H1 (cell line): ENCODE data around the gene CD84. TPM values are rescaled to one million over a fixed set of nuclear protein-coding genes. Genes with fewer than 3 reads are reported as not detected.

Experiments used
- CTCF ChIA-PET: fragments of 300-600 bp; sonication (Branson Sonifier 250); formaldehyde crosslinking; loops from one replicate; lab custom pipeline; 2021; ENCODE audit not compliant: partially characterized antibody; lab: Charles Lee
- POLR2A ChIA-PET: fragments of 300-600 bp; sonication (Branson Sonifier 250); formaldehyde crosslinking; loops from one replicate; lab custom pipeline; 2021; ENCODE audit warnings: inconsistent platforms; ENCODE audit not compliant: partially characterized antibody; lab: Charles Lee
- DNase-seq, 2 experiments: peaks; one replicate each; pipeline versions ENCODE4 v3.0.0 to v3.0.0-alpha.2; 2010 to 2022; ENCODE audit warnings: low spot score in 2 of 2, low read depth in 1 of 2, mixed read lengths in 1 of 2
- FAIRE-seq: peaks from 2 replicates; lab custom pipeline; 2011; peaks lifted over from hg19 to GRCh38; lab: Jason Lieb, UNC
- H2AFZ ChIP-seq: 2 replicates; pipeline ENCODE4 v1.8.1; 2012; ENCODE audit warnings: low read length, inconsistent platforms
- H2AK5ac ChIP-seq: 2 replicates; pipeline ENCODE4 v1.6.1; 2013; ENCODE audit warnings: low read depth, low read length
- H2BK120ac ChIP-seq: replicated peaks from 2 replicates; pipeline ENCODE3; 2013; ENCODE audit warnings: low read depth, low read length, inconsistent platforms
- H2BK12ac ChIP-seq: 2 replicates; pipeline ENCODE4 v1.6.1; 2013; ENCODE audit warnings: low read depth, low read length
- H2BK15ac ChIP-seq: 2 replicates; pipeline ENCODE4 v1.6.1; 2013; ENCODE audit warnings: low read length
- H2BK20ac ChIP-seq: 2 replicates; pipeline ENCODE4 v1.6.1; 2013; ENCODE audit warnings: low read length
- H2BK5ac ChIP-seq: 2 replicates; pipeline ENCODE4 v1.6.1; 2013; ENCODE audit warnings: low read depth, low read length
- H3K14ac ChIP-seq: 2 replicates; pipeline ENCODE4 v1.6.1; 2013; ENCODE audit warnings: inconsistent platforms; ENCODE audit not compliant: insufficient read length
- H3K18ac ChIP-seq: 2 replicates; pipeline ENCODE4 v1.6.1; 2013; ENCODE audit warnings: low read length; ENCODE audit errors: extremely low read depth
- H3K23ac ChIP-seq: 2 replicates; pipeline ENCODE4 v1.6.1; 2013; ENCODE audit warnings: inconsistent platforms; ENCODE audit not compliant: insufficient read length
- H3K23me2 ChIP-seq: 2 replicates; pipeline ENCODE4 v1.6.1; 2013; ENCODE audit warnings: low read depth, low read length
- H3K27ac ChIP-seq: 2 replicates; pipeline ENCODE4 v1.6.1; 2011; ENCODE audit warnings: low read depth, low read length, inconsistent platforms
- H3K27me3 ChIP-seq, 4 experiments: replicated peaks in 1 of 4; 1 replicate in 1 of 4; 2 replicates in 3 of 4; pipeline versions ENCODE4 v1.6.1 to v1.8.1; 2011 to 2013; ENCODE audit warnings: low read length in 3 of 4, mild to moderate bottlenecking in 3 of 4, inconsistent platforms in 2 of 4, mixed read lengths in 2 of 4, moderate library complexity in 1 of 4; ENCODE audit not compliant: control insufficient read depth in 3 of 4, insufficient read depth in 3 of 4; ENCODE audit errors: extremely low read depth in 1 of 4
- H3K36me3 ChIP-seq, 4 experiments: 2 replicates each; pipeline versions ENCODE4 v1.6.1 to v1.8.1; 2011 to 2013; ENCODE audit warnings: mild to moderate bottlenecking in 4 of 4, low read length in 3 of 4, moderate library complexity in 2 of 4, control low read depth in 1 of 4, inconsistent platforms in 1 of 4; ENCODE audit not compliant: insufficient read depth in 4 of 4, control insufficient read depth in 2 of 4
- H3K4ac ChIP-seq: replicated peaks from 2 replicates; pipeline ENCODE3; 2013; ENCODE audit warnings: low read length, low read depth, mixed read lengths, inconsistent platforms; ENCODE audit not compliant: insufficient read length
- H3K4me1 ChIP-seq, 4 experiments: replicated peaks in 1 of 4; 1 replicate in 1 of 4; 2 replicates in 3 of 4; pipeline versions ENCODE4 v1.6.1 to v1.8.1; 2011 to 2013; ENCODE audit warnings: low read length in 3 of 4, inconsistent platforms in 2 of 4, mixed read lengths in 1 of 4; ENCODE audit not compliant: insufficient read depth in 4 of 4, control insufficient read depth in 3 of 4
- H3K4me2 ChIP-seq, 2 experiments: 2 replicates each; pipeline versions ENCODE4 v1.6.1 to v1.8.1; 2011 to 2013; ENCODE audit warnings: low read depth in 2 of 2, low read length in 2 of 2, control low read depth in 1 of 2, inconsistent platforms in 1 of 2, mild to moderate bottlenecking in 1 of 2; ENCODE audit not compliant: insufficient read depth in 1 of 2
- H3K4me3 ChIP-seq, 4 experiments: fragments of 200-600, 300-600 bp in 1 of 4; sonication (generic), shearing (Covaris generic), sonication (Bioruptor Twin) in 1 of 4; 2 replicates each; pipeline versions ENCODE4 v1.5.1 to v1.8.1; 2011 to 2016; ENCODE audit warnings: low read length in 4 of 4, low read depth in 3 of 4, control low read depth in 2 of 4, inconsistent platforms in 2 of 4, mild to moderate bottlenecking in 2 of 4, mixed read lengths in 1 of 4, moderate library complexity in 1 of 4; ENCODE audit not compliant: insufficient read depth in 2 of 4; ENCODE audit errors: extremely low read depth in 1 of 4
- H3K56ac ChIP-seq: replicated peaks from 2 replicates; pipeline ENCODE3; 2013; ENCODE audit warnings: low read depth, mild to moderate bottlenecking, mixed read lengths, low read length, inconsistent platforms; ENCODE audit not compliant: insufficient read length
- H3K79me1 ChIP-seq: 2 replicates; pipeline ENCODE4 v1.6.1; 2013; ENCODE audit warnings: low read depth, low read length, control low read depth
- H3K79me2 ChIP-seq, 2 experiments: 2 replicates each; pipeline versions ENCODE4 v1.6.1 to v1.8.1; 2012 to 2013; ENCODE audit warnings: low read length in 2 of 2, mild to moderate bottlenecking in 2 of 2, inconsistent platforms in 1 of 2; ENCODE audit not compliant: insufficient read depth in 2 of 2, control insufficient read depth in 1 of 2
- H3K9ac ChIP-seq, 4 experiments: replicated peaks in 1 of 4; 1 replicate in 1 of 4; 2 replicates in 3 of 4; pipeline versions ENCODE4 v1.6.1 to v1.8.1; 2011 to 2013; ENCODE audit warnings: low read depth in 3 of 4, low read length in 3 of 4, control low read depth in 2 of 4, mild to moderate bottlenecking in 2 of 4, moderate library complexity in 2 of 4, inconsistent platforms in 1 of 4; ENCODE audit errors: extremely low read depth in 1 of 4
- H3K9me3 ChIP-seq, 2 experiments: 2 replicates each; pipeline versions ENCODE4 v1.6.1 to v1.8.1; 2012 to 2013; ENCODE audit warnings: mild to moderate bottlenecking in 2 of 2, moderate library complexity in 2 of 2, control low read depth in 1 of 2, inconsistent platforms in 1 of 2, low read depth in 1 of 2, low read length in 1 of 2, mixed read lengths in 1 of 2; ENCODE audit not compliant: insufficient read depth in 2 of 2
- H4K20me1 ChIP-seq, 2 experiments: replicated peaks in 1 of 2; 2 replicates each; pipeline versions ENCODE3 to v1.8.1; 2011 to 2013; ENCODE audit warnings: inconsistent platforms in 2 of 2, low read length in 2 of 2, mild to moderate bottlenecking in 1 of 2; ENCODE audit not compliant: insufficient read depth in 2 of 2, control insufficient read depth in 1 of 2
- H4K5ac ChIP-seq: 2 replicates; pipeline ENCODE4 v1.6.1; 2013; ENCODE audit warnings: low read length, low read depth, mixed read lengths, inconsistent platforms; ENCODE audit not compliant: insufficient read length
- H4K8ac ChIP-seq: 2 replicates; pipeline ENCODE4 v1.8.0; 2013; ENCODE audit warnings: mild to moderate bottlenecking, moderate library complexity, low read length, inconsistent platforms; ENCODE audit not compliant: insufficient read depth; ENCODE audit errors: extremely low read depth
- H4K91ac ChIP-seq: replicated peaks from 2 replicates; pipeline ENCODE3; 2013; ENCODE audit warnings: low read length, mixed read lengths, inconsistent platforms; ENCODE audit not compliant: insufficient read length
- ASH2L ChIP-seq: fragments of 200-600, 300-600 bp; sonication (generic); IDR thresholded peaks from one replicate; pipeline ENCODE4 v1.7.1; 2017; ENCODE audit warnings: low read length
- BRCA1 ChIP-seq: IDR thresholded peaks from 2 replicates; pipeline ENCODE4 v1.6.1; 2012; ENCODE audit warnings: low read depth, low read length, improper control_type of control experiment
- CBX8 ChIP-seq: fragments of 300-800, 300-1000 bp; sonication (generic); IDR thresholded peaks from 2 replicates; pipeline ENCODE4 v1.7.1; 2016; ENCODE audit warnings: low read depth, low read length, borderline replicate concordance
- E2F6 ChIP-seq: IDR thresholded peaks from 2 replicates; pipeline ENCODE4 v1.6.1; 2012; ENCODE audit warnings: inconsistent platforms
- EP300 ChIP-seq, 2 experiments: IDR thresholded peaks; 1 replicate in 1 of 2; 2 replicates in 1 of 2; pipeline ENCODE4 v1.6.1; 2011 to 2012; ENCODE audit warnings: low read depth in 2 of 2, low read length in 2 of 2, mild to moderate bottlenecking in 2 of 2, borderline replicate concordance in 1 of 2, inconsistent platforms in 1 of 2, moderate library complexity in 1 of 2
- HDAC6 ChIP-seq: IDR thresholded peaks from one replicate; pipeline ENCODE4 v1.7.1; 2012; ENCODE audit warnings: low read depth, mild to moderate bottlenecking, inconsistent platforms, low read length, moderate library complexity
- POLR2A ChIP-seq, 2 experiments: IDR thresholded peaks; 1 replicate in 1 of 2; 2 replicates in 1 of 2; pipeline ENCODE4 v1.6.1; 2011; ENCODE audit warnings: low read depth in 2 of 2, low read length in 2 of 2, mild to moderate bottlenecking in 2 of 2; ENCODE audit errors: control extremely low read depth in 1 of 2
- POU5F1 ChIP-seq: IDR thresholded peaks from 2 replicates; pipeline ENCODE4 v1.6.1; 2011; ENCODE audit warnings: low read depth, mild to moderate bottlenecking, low read length, moderate library complexity
- RAD21 ChIP-seq, 2 experiments: IDR thresholded peaks in 1 of 2; conservative IDR thresholded peaks in 1 of 2; 2 replicates each; pipeline ENCODE4 v1.6.1; 2011; ENCODE audit warnings: low read depth in 2 of 2, low read length in 2 of 2, improper control_type of control experiment in 1 of 2, inconsistent platforms in 1 of 2, mild to moderate bottlenecking in 1 of 2, moderate library complexity in 1 of 2
- SIN3A ChIP-seq, 2 experiments: IDR thresholded peaks in 1 of 2; conservative IDR thresholded peaks in 1 of 2; 2 replicates each; pipeline ENCODE4 v1.6.1; 2011 to 2012; ENCODE audit warnings: low read length in 2 of 2, improper control_type of control experiment in 1 of 2, low read depth in 1 of 2, mild to moderate bottlenecking in 1 of 2
- SIRT6 ChIP-seq: IDR thresholded peaks from one replicate; pipeline ENCODE4 v1.7.1; 2012; ENCODE audit warnings: low read length, inconsistent platforms
- SUZ12 ChIP-seq: fragments of 200-600 bp; sonication (generic); IDR thresholded peaks from 2 replicates; pipeline ENCODE4 v1.6.1; 2012; ENCODE audit warnings: mild to moderate bottlenecking, inconsistent platforms, low read length, moderate library complexity, mixed read lengths
- WGBS, 2 experiments: shearing (Covaris generic) in 1 of 2; methylation state at CpG; one replicate each; pipeline versions ENCODE4 v1.1.6 to v1.1.7; 2013 to 2015; ENCODE audit warnings: low lambda C conversion rate in 2 of 2, mixed read lengths in 2 of 2, inconsistent platforms in 1 of 2, low coverage in 1 of 2, missing lambda C conversion rate in 1 of 2; ENCODE audit not compliant: insufficient replicate concordance in 2 of 2, insufficient coverage in 1 of 2, insufficient read length in 1 of 2; ENCODE audit errors: extremely low coverage in 1 of 2, missing lambda C conversion rate in 1 of 2; 5-methylcytosine and 5-hydroxymethylcytosine counted together
- polyA plus RNA-seq, 7 experiments: library from polyadenylated mRNA; depleted of rRNA in 3 of 7; stranded (reverse) in 5 of 7; unstranded in 2 of 7; fragments of >200 nt in 5 of 7; fragments of 200-250 nt in 2 of 7; gene quantifications; 1 replicate in 5 of 7; 2 replicates in 1 of 7; 4 replicates in 1 of 7; pipeline versions ENCODE4 v1.2.1 to v1.2.3, GENCODE V29; 2011 to 2013; ENCODE audit warnings: missing spikeins in 2 of 7, mixed read lengths in 2 of 7
- total RNA-seq: library from RNA; stranded (reverse); fragmentation: NEBNext Ultra II Directional; extraction: Animal tissue kit (Norgen Biotek cat#: 25700); gene quantifications from 2 replicates; pipeline ENCODE4 v1.2.1, GENCODE V29; 2021

The CD84 gene
- total and polyA plus RNA-seq, 2 of the 8 experiments (the other 6 are each of a cell fraction or from before 2014, with no cell fraction given), result not detected

GRCh38 chr1:160567858-160568682 lies 11.2 kb downstream of the CD84 start:
- Histone ChIP-seq H3K23me2 (no peaks in the 10 kb centered on the region), H3K79me2 (no peaks in the 10 kb centered on the region), H2AK5ac (no peak overlapping the region), H3K4ac (no peak overlapping the region), H2AFZ (0 out of 2 replicates have a peak overlapping the region, but pooled peaks have one; percentile 55), H4K20me1 (no peaks in the 10 kb centered on the region), H4K5ac (no peak overlapping the region), H3K79me1 (no peaks in the 10 kb centered on the region), H4K91ac (no peak overlapping the region), H3K4me3 (no peak overlapping the region), H3K9me3 (no peaks in the 10 kb centered on the region; a peak in 1 of 4 replicates), H3K4me2 (no peak overlapping the region), H4K8ac (no peak overlapping the region), H2BK12ac (no peak overlapping the region), H2BK15ac (no peak overlapping the region), H3K27ac (no peak overlapping the region), H3K27me3 (no peaks in the 10 kb centered on the region), H2BK120ac (no peak overlapping the region), H3K23ac (no peak overlapping the region), H3K9ac (no peak overlapping the region), H3K4me1 (no peaks in the 10 kb centered on the region), H2BK5ac (no peak overlapping the region), H3K36me3 (no peaks in the 10 kb centered on the region), H3K18ac (no peak overlapping the region), H3K14ac (no peak overlapping the region), H3K56ac (no peak overlapping the region), H2BK20ac (0 out of 2 replicates have a peak overlapping the region, but pooled peaks have one; percentile 44)
- ChIA-PET CTCF (no interaction called here), POLR2A (no interaction called here)
- FAIRE-seq, result no peak
- DNase-seq, result no peak
- 80% methylated on average over 8 of the region's 8 CpGs; no CpG with 5 or more reads in 1 of the 2 experiments for WGBS, 2 experiments
- TF ChIP-seq BRCA1 (no peak), ASH2L (no peak), HDAC6 (no peak), POLR2A (IDR thresholded peaks at IDR 0.05; ENCODE audit: control extremely low read depth in 1 of 2, low read depth in 2 of 2, low read length in 2 of 2) (no peak), POU5F1 (no peak), E2F6 (no peak), EP300 (IDR thresholded peaks at IDR 0.05; ENCODE audit: borderline replicate concordance in 1 of 2, low read depth in 2 of 2, low read length in 2 of 2) (no peak), CBX8 (no peak), SIN3A (conservative IDR thresholded peaks at IDR 0.05 in 1 of 2, IDR thresholded peaks at IDR 0.05 in 1 of 2; ENCODE audit: low read depth in 1 of 2, low read length in 2 of 2) (no peak), SUZ12 (no peak), RAD21 (IDR thresholded peaks at IDR 0.05 in 1 of 2, conservative IDR thresholded peaks at IDR 0.05 in 1 of 2; ENCODE audit: low read depth in 2 of 2, low read length in 2 of 2) (no peak), SIRT6 (no peak)
